SK-N-SH treated with all-trans-retinoic acid at 6 μM for 48 hours (cell line): ENCODE results near the gene ATP5F1E.

Source experiments
- TCF4 ChIP-seq: fragments of 250-450 bp; sonication (Bioruptor Pico); IDR thresholded peaks from 2 replicates; pipeline ENCODE4 v1.8.0; 2021; ENCODE audit warnings: mild to moderate bottlenecking, moderate library complexity, borderline replicate concordance
- ZFP30 ChIP-seq: fragments of 450-650 bp; formaldehyde crosslinking; IDR thresholded peaks from 2 replicates; pipeline ENCODE4 v1.5.0; 2022; ENCODE audit warnings: mild to moderate bottlenecking, moderate library complexity

DNA sequence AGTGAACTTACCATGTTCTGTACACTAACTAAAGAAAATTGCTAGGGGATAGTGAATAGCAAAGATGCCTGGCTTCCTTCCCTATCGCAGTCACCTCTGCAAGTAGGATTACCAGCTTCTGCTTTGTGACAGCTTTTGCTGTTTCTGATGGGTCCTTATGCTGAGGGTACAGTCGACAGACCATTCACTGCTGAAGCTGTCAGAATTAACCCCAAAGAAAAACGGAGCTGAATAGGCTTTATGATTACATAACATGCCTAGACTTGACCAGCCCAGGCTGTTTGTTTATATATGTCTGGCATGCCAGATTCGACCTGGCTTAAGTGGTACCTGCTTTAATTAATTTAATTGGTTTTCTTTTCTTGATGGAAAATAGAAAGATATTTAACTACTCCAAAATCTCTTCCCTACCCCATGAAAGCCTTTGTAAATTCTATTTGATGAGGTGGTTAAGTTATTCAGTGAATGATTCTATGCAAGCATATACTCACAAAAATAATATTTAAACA lies 32.1 kb upstream of the ATP5F1E start:
- TF ChIP-seq ZFP30 (CRISPR knock-in tag) (no peak), TCF4 (CRISPR knock-in tag) (no peak)
